Renal cortical epithelial cell (primary cell): ENCODE data around the gene S100A7A. TPM values are rescaled to one million over a fixed set of nuclear protein-coding genes. Genes with fewer than 3 reads are reported as not detected.
"Not testable (repeated sequence)": the region's sequence is repeated elsewhere in the genome, so short reads cannot be mapped to it uniquely, and the experiment has no call there.

Experiments used
- DNase-seq: peaks from one replicate; pipeline ENCODE4 v3.0.0-alpha.2; 2011; ENCODE audit warnings: low read depth
- total RNA-seq: library from RNA; depleted of rRNA; stranded (reverse); fragments of >200 nt; gene quantifications from 2 replicates; pipeline ENCODE4 v1.2.3, GENCODE V29; 2014

S100A7A gene
- total RNA-seq, 1 donor from 2014 or later = not detected

DNA sequence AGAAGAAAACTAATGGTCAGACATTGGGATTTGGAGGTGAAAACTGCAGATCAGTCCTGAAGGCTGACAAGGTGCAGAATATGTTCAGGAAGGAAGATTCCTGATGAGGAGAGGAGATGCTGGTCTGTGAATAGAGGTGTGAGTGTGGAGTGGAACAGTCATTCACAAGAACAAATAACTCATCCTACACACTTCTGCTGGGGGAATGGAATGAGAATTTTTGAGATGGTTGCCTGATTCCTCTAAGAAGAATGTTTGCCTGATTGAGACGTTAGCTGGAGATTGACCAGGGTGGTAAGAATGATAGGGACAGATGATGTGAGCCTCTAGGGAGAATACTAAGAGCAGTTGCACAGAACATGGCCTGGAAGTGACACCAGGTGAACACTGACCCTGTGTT, 40.1 kb downstream of the S100A7A start:
- DNase-seq = no peak

DNA sequence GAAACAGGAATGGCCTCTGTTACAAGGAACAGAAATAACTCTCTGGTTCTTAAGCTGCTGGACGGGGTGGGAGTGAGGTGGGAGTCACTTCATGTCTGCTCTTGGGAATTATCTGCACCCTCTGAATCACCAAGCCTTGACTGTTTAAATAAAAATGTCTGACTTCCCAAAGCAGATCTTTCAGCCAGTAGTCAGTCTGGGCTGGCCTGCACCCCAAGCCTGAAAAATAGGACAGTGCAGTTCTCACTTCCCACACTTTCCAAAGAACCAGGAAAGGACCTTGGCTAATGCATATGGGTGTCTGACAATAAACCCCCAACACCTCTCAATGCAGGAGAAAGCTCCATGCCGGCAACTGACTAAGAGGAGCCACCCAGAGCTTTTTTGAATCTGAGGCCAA, 43.3 kb downstream of the S100A7A start:
- no peak for DNase-seq

DNA sequence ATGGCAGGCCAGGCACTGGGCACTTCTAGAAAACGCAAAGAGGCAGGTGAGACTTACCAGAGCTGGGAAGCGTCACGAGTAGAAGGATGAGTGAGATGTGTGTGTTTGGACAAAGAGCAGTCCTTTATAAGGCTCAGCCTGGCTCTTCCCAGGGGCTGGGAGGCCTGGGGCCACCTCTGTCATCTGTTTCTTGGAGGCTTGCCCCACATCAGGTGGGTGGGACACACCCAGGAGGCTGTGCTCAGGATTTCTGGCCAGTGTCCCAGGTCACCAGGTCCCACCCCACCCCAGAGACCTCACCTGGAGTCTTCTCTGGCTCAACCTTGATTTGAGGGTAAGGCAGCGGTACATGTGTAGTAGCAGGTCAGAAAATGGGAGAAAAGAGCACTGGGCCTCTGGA, 44.2 kb downstream of the S100A7A start, which contains the start of gene S100A7:
TSS of gene S100A7 (minus strand) at position 101 of the 400 bp plus-strand sequence. CDS start 1,638 bp downstream, outside the sequence.
- no peak for DNase-seq

DNA sequence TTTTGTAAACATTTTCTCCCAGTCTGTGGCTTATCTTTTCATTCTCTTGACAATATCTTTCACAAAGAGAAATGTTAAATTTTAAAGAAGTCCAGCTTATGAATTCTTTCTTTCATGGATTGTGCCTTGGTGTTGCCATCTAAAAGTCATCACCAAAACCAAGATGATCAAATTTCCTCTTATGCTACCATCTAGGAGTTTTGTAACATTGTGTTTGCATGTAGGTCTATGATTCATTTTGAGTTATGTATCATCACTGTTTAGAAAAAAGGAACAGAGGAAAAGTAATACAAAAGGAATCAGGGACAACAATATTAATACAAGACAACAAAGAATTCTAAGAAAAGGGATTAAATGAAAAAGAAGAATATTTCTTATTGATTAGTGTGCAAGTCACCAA, 46.4 kb downstream of the S100A7A start:
- not testable (repeated sequence) for DNase-seq

DNA sequence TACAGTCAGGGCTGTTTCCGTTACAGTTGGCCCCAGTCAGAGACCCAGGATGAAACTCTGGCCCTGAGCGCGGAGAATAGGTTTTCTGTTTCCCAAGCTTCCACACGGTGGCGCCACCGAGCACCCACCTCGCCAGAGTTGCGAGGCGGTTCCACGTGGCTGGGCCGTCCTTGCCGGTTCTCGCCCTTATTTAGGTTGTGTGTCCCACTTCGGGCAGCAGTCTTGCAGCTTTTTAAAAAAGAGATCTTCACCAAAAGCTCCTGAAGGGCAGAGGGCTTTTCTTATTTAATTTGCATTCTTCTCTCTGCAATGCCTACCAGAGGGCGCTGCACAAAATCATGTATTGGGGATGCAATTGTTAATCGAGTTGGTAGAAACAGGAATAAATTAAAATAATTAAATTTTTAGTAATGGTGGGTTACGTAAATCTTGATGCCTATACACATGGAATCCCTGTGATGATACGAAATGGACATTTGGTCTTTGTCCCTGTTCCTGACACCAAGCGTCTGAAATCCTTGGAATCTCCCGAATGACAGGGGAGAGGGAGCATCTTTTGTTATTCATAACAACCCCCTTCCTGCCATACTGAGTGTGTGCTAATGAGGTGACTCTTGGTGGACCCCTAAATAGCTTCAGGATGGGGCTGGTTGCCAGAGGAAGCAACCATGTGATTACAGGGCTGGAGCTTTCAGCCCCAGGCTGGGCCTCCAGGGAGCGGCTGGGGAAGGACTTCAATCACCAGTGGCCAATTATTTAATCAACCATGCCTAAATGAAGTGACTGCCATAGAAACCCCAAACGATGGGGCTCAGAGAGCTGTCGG, 49.7 kb downstream of the S100A7A start:
- DNase-seq = no peak

DNA sequence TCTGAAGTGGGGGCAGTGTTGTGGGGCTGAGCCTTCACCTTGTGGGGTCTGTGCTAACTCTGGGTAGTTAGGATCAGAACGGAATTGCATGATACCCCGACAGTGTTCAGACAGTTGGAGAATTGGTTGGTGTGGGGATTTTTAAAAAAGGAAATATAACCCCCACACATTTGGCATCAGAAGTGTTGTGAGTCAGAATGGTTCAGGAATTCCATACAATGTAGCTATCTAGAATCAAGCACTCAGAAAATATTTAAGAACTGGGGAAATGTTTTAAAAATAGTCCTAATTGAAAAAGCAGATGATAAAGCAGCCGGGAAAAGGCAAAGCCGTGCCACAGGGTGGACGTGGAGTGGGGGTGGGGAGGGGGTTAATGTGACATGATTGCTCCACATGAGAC, 50.6 kb downstream of the S100A7A start:
- no peak for DNase-seq

DNA sequence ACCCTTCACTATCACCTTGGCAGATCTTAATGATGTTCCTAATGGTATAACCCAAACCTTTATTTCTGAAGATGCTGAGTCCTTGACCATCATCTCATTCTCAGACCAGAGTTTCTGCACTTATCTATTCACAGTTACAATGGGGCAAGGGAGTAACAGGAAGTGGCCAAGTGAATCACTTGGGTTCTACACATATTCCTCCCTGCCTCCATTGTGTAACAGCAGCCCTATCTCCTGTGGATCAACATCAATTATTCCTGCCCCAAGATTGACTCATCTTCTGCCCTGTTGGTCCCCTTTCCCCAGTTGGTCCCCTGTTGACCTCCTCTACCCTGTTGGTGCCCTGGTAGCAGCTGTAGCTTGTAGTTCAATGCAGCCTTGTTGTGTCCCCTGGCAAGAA, 54.4 kb downstream of the S100A7A start:
- DNase-seq = no peak

Other genes with a start within 250 kb of the S100A7A start
- not detected in 2 replicates for gene LELP1, start 213.1 kb upstream of the S100A7A start, total RNA-seq
- gene PRR9, start 198.9 kb upstream of the S100A7A start, total RNA-seq = not detected in 2 replicates
- gene LORICRIN, start 156.8 kb upstream of the S100A7A start, total RNA-seq = not detected in 2 replicates
- not detected in 2 replicates for gene PGLYRP3, start 103.6 kb upstream of the S100A7A start, total RNA-seq
- not detected in 2 replicates for gene PGLYRP4, start 67.7 kb upstream of the S100A7A start, total RNA-seq
- gene S100A9, start 58.7 kb upstream of the S100A7A start, total RNA-seq = 0.70 and 25.0 TPM in 2 replicates
- gene S100A12, start 40.9 kb upstream of the S100A7A start, total RNA-seq = not detected in 2 replicates
- gene S100A8, start 25.4 kb upstream of the S100A7A start, total RNA-seq = not detected in 2 replicates
- not detected in 2 replicates for gene S100A7, start 44.1 kb downstream of the S100A7A start, total RNA-seq
- gene S100A6, start 119.5 kb downstream of the S100A7A start, total RNA-seq = 428 and 2,979 TPM in 2 replicates
- 1.2 TPM in 2 replicates for gene S100A5, start 124.4 kb downstream of the S100A7A start, total RNA-seq
- 7.6 and 303 TPM in 2 replicates for gene S100A4, start 129.3 kb downstream of the S100A7A start, total RNA-seq
- 5.2 and 36.8 TPM in 2 replicates for gene S100A3, start 132.7 kb downstream of the S100A7A start, total RNA-seq
- gene S100A2, start 149.3 kb downstream of the S100A7A start, total RNA-seq = 37.9 and 392 TPM in 2 replicates
- gene S100A16, start 196.6 kb downstream of the S100A7A start, total RNA-seq = 406 and 1,037 TPM in 2 replicates
- gene S100A14, start 199.8 kb downstream of the S100A7A start, total RNA-seq = 1.0 and 52.3 TPM in 2 replicates
- gene S100A13, start 211.0 kb downstream of the S100A7A start, total RNA-seq = 95.6 and 246 TPM in 2 replicates
- gene S100A1, start 211.9 kb downstream of the S100A7A start, total RNA-seq = 9.7 and 13.9 TPM in 2 replicates
- gene CHTOP, start 217.5 kb downstream of the S100A7A start, total RNA-seq = 19.6 and 41.0 TPM in 2 replicates
- 51.7 and 76.1 TPM in 2 replicates for gene SNAPIN, start 242.2 kb downstream of the S100A7A start, total RNA-seq